GM18870 (cell line): Measurements from ENCODE around the gene AGTRAP.

ENCODE experiments used
- ATAC-seq: cut with Tn5 transposase; IDR thresholded peaks from one replicate; pipeline ENCODE4 v1.9.1; 2021; ENCODE audit warnings: moderate library complexity; ENCODE audit not compliant: unreplicated experiment

Gene AGTRAP

DNA sequence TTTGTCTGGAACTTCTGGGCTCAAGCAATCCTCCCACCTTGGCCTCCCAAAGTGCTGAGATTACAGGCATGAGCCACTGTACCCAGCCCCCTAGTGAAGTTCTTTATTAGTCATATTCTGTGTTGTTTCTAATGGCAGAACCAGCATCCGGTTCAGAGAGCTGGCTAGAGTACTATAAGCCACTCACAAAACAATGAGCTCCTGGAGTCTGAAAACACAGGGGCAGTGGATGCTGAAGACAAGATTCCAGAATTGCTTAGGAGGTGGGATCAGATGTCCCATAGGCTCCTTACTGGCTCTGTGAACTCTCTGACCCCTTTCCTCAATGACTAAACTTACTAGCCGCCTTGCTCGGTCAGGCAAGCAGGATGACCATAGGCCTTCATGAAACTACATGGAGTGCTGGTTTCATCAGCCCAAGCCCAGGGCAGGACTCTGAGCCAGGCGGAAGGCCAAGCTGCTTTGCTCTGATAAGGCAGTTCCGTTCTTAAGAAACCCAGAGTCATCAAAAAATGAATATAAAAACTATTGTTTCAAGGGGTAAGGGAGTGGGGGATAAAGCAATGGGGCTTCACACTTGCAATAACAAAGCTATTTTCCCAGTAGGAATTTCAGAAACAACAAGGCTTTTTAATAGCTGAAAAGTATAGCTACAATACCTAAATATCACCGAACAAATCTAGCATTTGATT is 61.7 kb downstream of the AGTRAP start:
- no peak for ATAC-seq

DNA sequence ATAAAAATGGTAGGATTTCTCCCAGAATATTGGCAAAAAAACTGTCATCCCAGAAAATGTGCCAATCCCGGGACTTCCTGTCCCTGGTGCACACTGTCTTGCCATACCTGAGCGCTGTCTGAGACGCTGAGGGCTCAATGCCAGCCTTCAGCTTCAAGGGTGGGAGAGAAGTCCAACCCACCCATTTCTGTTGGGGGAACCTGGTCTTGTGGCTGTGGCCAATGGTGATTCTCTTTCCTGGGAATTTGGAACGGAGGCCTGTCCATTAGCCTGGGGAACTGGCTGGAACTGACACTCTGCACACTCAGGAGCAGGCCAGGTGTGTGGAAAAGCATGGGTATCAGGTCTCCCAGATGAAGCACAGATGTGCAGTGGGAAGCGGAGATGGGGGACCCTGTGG is 63.2 kb downstream of the AGTRAP start:
- ATAC-seq = no peak

DNA sequence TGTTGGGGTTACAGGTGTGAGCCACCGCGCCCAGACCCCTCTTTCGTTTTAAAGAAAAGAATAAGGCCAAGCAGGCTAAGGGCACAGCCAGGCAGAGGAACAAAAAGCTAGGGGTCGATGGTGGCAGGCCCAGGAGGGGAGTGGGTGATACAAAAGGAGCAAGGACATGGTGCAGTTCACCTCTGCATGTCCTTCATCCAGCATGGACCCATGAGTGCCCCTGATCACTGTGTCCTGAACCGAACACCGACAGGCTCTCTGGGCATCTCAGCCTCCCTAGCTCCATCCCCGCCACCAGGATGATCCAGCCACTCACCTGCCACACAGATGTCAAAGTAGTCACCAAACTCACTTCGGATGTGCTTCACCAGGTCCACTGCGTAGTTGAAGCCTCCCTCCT is 64.0 kb downstream of the AGTRAP start:
- ATAC-seq = no peak

DNA sequence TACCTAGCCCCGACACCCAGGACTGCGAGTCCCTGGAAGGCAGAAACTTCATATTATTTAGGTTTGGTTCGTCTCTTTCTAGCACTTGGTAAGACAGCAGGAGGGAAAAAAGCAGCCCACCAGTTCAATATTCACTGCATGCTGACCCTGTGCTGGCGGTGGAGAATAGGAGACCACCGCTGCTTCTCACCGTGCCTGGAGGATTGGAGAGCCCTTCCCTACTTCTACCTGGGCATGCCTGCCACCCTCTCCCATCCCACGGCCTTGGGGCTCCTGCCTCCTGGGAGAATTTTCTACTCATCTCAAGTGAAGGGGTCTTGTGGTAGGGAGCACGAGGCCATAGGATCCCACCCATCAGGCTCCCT is 64.4 kb downstream of the AGTRAP start:
- no peak for ATAC-seq
